ENCODE measurements around the gene KAZN.

KAZN gene

GRCh38 chr1:14895727-14896126, 297.2 kb downstream of the KAZN start:
- H3K4me3 ChIP-seq (ENCODE audit: low read depth, low read length), result no peak overlapping the region
- TF ChIP-seq CTCF (IDR thresholded peaks at IDR 0.05; ENCODE audit: control insufficient read depth, extremely low read depth, insufficient read depth), result no peak
- no peak for DNase-seq (ENCODE audit: low read depth)

GRCh38 chr1:14896381-14897079, 298.0 kb downstream of the KAZN start:
- no peak overlapping the region for H3K4me3 ChIP-seq (ENCODE audit: low read depth, low read length)
- no peak for DNase-seq (ENCODE audit: low read depth)
- no peak for TF ChIP-seq CTCF (IDR thresholded peaks at IDR 0.05; ENCODE audit: control insufficient read depth, extremely low read depth, insufficient read depth)

- DNase-seq (ENCODE audit: low read depth), result no peak
Measured at GRCh38 chr1:14897080-14897449, 298.6 kb downstream of the KAZN start.

GRCh38 chr1:14897547-14897946, 299.1 kb downstream of the KAZN start:
- no peak for DNase-seq (ENCODE audit: low read depth)
- TF ChIP-seq CTCF (IDR thresholded peaks at IDR 0.05; ENCODE audit: control insufficient read depth, extremely low read depth, insufficient read depth), result no peak
- H3K4me3 ChIP-seq (ENCODE audit: low read depth, low read length), result no peak overlapping the region

More at GRCh38 chr1:14897080-14897449, 298.6 kb downstream of the KAZN start:
- no peak for TF ChIP-seq CTCF (IDR thresholded peaks at IDR 0.05; ENCODE audit: control insufficient read depth, extremely low read depth, insufficient read depth)
- no peak overlapping the region for H3K4me3 ChIP-seq (ENCODE audit: low read depth, low read length)

GRCh38 chr1:14897997-14898645, 299.6 kb downstream of the KAZN start:
- TF ChIP-seq CTCF (IDR thresholded peaks at IDR 0.05; ENCODE audit: control insufficient read depth, extremely low read depth, insufficient read depth), result no peak
- no peak overlapping the region for H3K4me3 ChIP-seq (ENCODE audit: low read depth, low read length)
- DNase-seq (ENCODE audit: low read depth), result no peak

- no peak overlapping the region for H3K4me3 ChIP-seq (ENCODE audit: low read depth, low read length)
- no peak for DNase-seq (ENCODE audit: low read depth)
- TF ChIP-seq CTCF (IDR thresholded peaks at IDR 0.05; ENCODE audit: control insufficient read depth, extremely low read depth, insufficient read depth), result no peak
Measured at GRCh38 chr1:14899686-14900085, 301.2 kb downstream of the KAZN start.

All from LNCaP clone FGC (cell line).